SK-N-SH (cell line): ENCODE measurements around the gene LIG1. TPM values are rescaled to one million over a fixed set of nuclear protein-coding genes. Genes with fewer than 3 reads are reported as not detected.

Experiments
- CTCF ChIA-PET: fragments of 300-600, 350-600 bp; formaldehyde crosslinking; extraction: SDS; loops from one replicate; lab custom pipeline; 2021; lab: Yijun Ruan, JAX
- POLR2A ChIA-PET: fragments of 350-600 bp; sonication (Branson Sonifier 250); formaldehyde crosslinking; extraction: SDS; loops from one replicate; lab custom pipeline; 2020; ENCODE audit warnings: antibody characterized with exemption, inconsistent platforms; lab: Yijun Ruan, JAX
- DNase-seq: peaks from one replicate; pipeline ENCODE4 v3.0.0; 2012
- H2AFZ ChIP-seq: fragments of 200-600 bp; sonication (generic); 2 replicates; pipeline ENCODE4 v1.8.1; 2016; ENCODE audit warnings: antibody characterized with exemption, mild to moderate bottlenecking, low read depth
- H3F3A ChIP-seq: fragments of 200-600 bp; sonication (generic); replicated peaks from 2 replicates; pipeline ENCODE3; 2016; ENCODE audit warnings: antibody characterized with exemption, mild to moderate bottlenecking; ENCODE audit not compliant: insufficient read depth
- H3K27ac ChIP-seq, 2 experiments: fragments of 200-500 bp in 1 of 2; fragments of 200-600 bp in 1 of 2; sonication (Bioruptor generic) in 1 of 2; sonication (generic), shearing (Covaris generic) in 1 of 2; 2 replicates each; pipeline versions ENCODE4 v1.5.1 to v1.6.1; 2014 to 2016; ENCODE audit warnings: low read depth in 2 of 2, inconsistent platforms in 1 of 2, low read length in 1 of 2, mild to moderate bottlenecking in 1 of 2, mixed read lengths in 1 of 2
- H3K27me3 ChIP-seq: fragments of 200-600 bp; sonication (generic), shearing (Covaris generic); 2 replicates; pipeline ENCODE4 v1.6.1; 2016; ENCODE audit warnings: mixed run types; ENCODE audit not compliant: insufficient read depth
- H3K36me3 ChIP-seq, 2 experiments: fragments of 200-500 bp in 1 of 2; fragments of 200-600 bp in 1 of 2; sonication (Bioruptor generic) in 1 of 2; sonication (generic) in 1 of 2; replicated peaks in 1 of 2; 2 replicates each; pipeline versions ENCODE3 to v1.5.1; 2014 to 2016; ENCODE audit warnings: low read length in 1 of 2, mild to moderate bottlenecking in 1 of 2; ENCODE audit not compliant: insufficient read depth in 2 of 2, control insufficient read depth in 1 of 2
- H3K4me1 ChIP-seq, 2 experiments: fragments of 200-500 bp in 1 of 2; fragments of 200-600 bp in 1 of 2; sonication (Bioruptor generic) in 1 of 2; sonication (generic), shearing (Covaris generic) in 1 of 2; 2 replicates each; pipeline versions ENCODE4 v1.5.1 to v1.6.1; 2014 to 2016; ENCODE audit warnings: low read depth in 1 of 2, low read length in 1 of 2, mixed run types in 1 of 2; ENCODE audit not compliant: insufficient read depth in 2 of 2, control insufficient read depth in 1 of 2
- H3K4me2 ChIP-seq: fragments of 200-600 bp; sonication (generic), shearing (Covaris generic); 2 replicates; pipeline ENCODE4 v1.6.1; 2017; ENCODE audit warnings: mixed run types
- H3K4me3 ChIP-seq, 2 experiments: fragments of 200-500 bp in 1 of 2; fragments of 200-600 bp in 1 of 2; sonication (Bioruptor generic) in 1 of 2; sonication (generic), shearing (Covaris generic) in 1 of 2; 2 replicates each; pipeline versions ENCODE4 v1.5.1 to v1.8.1; 2014 to 2016; ENCODE audit warnings: low read depth in 2 of 2, inconsistent platforms in 1 of 2, low read length in 1 of 2, mild to moderate bottlenecking in 1 of 2, mixed read lengths in 1 of 2, moderate library complexity in 1 of 2
- H3K79me2 ChIP-seq: fragments of 200-600 bp; sonication (generic); 2 replicates; pipeline ENCODE4 v1.8.1; 2017; ENCODE audit warnings: mild to moderate bottlenecking; ENCODE audit not compliant: insufficient read depth
- H3K9ac ChIP-seq: fragments of 200-600 bp; sonication (generic); 2 replicates; pipeline ENCODE4 v1.6.1; 2017; ENCODE audit warnings: mixed run types
- H3K9me2 ChIP-seq: fragments of 200-600 bp; sonication (generic); 2 replicates; pipeline ENCODE4 v1.6.1; 2017; ENCODE audit warnings: mixed run types
- H3K9me3 ChIP-seq: fragments of 200-600 bp; sonication (generic); 2 replicates; pipeline ENCODE4 v1.6.1; 2017; ENCODE audit warnings: mixed run types, mild to moderate bottlenecking, moderate library complexity
- H4K20me1 ChIP-seq: fragments of 200-600 bp; sonication (generic); 2 replicates; pipeline ENCODE4 v1.6.1; 2017; ENCODE audit warnings: mild to moderate bottlenecking, mixed run types; ENCODE audit not compliant: insufficient read depth
- ELF1 ChIP-seq: IDR thresholded peaks from 2 replicates; pipeline ENCODE4 v1.4.0; 2012
- EP300 ChIP-seq, 2 experiments: IDR thresholded peaks; 2 replicates each; pipeline versions ENCODE4 v1.4.0 to v1.6.1; 2012; ENCODE audit warnings: borderline replicate concordance in 1 of 2, low read depth in 1 of 2, low read length in 1 of 2
- GABPA ChIP-seq: IDR thresholded peaks from 2 replicates; pipeline ENCODE4 v1.4.0; 2012; ENCODE audit warnings: low read depth, mild to moderate bottlenecking
- GATA2 ChIP-seq: sonication (generic); formaldehyde crosslinking; IDR thresholded peaks from 2 replicates; pipeline ENCODE4 v1.5.0; 2020; ENCODE audit warnings: mild to moderate bottlenecking, missing genetic modification reagents
- IRF3 ChIP-seq: fragments of 150-350 bp; IDR thresholded peaks from 2 replicates; pipeline ENCODE4 v1.6.1; 2016; ENCODE audit warnings: mild to moderate bottlenecking, low read depth, low read length
- JUND ChIP-seq: IDR thresholded peaks from 2 replicates; pipeline ENCODE4 v1.4.0; 2012
- MAX ChIP-seq: IDR thresholded peaks from 2 replicates; pipeline ENCODE4 v1.4.0; 2012; ENCODE audit warnings: low read depth
- MXI1 ChIP-seq: IDR thresholded peaks from 2 replicates; pipeline ENCODE4 v1.6.1; 2012; ENCODE audit warnings: mild to moderate bottlenecking, low read depth, low read length, improper control_type of control experiment
- NFIC ChIP-seq: IDR thresholded peaks from 2 replicates; pipeline ENCODE4 v1.4.0; 2012; ENCODE audit warnings: borderline replicate concordance
- NRF1 ChIP-seq: IDR thresholded peaks from 2 replicates; pipeline ENCODE4 v1.6.1; 2012; ENCODE audit warnings: low read depth, mild to moderate bottlenecking, low read length
- POLR2AphosphoS5 ChIP-seq: IDR thresholded peaks from 2 replicates; pipeline ENCODE4 v1.6.1; 2012; ENCODE audit warnings: low read depth, low read length
- RCOR1 ChIP-seq: fragments of 150-350 bp; IDR thresholded peaks from 2 replicates; pipeline ENCODE4 v1.6.1; 2017; ENCODE audit warnings: antibody characterized with exemption, low read length
- REST ChIP-seq: IDR thresholded peaks from 2 replicates; pipeline ENCODE4 v1.6.1; 2012; ENCODE audit warnings: mild to moderate bottlenecking, low read depth, low read length, moderate library complexity
- RXRA ChIP-seq: IDR thresholded peaks from 2 replicates; pipeline ENCODE4 v1.4.0; 2012; ENCODE audit warnings: low read depth, mild to moderate bottlenecking, borderline replicate concordance
- SIN3A ChIP-seq: IDR thresholded peaks from 2 replicates; pipeline ENCODE4 v1.6.1; 2012; ENCODE audit warnings: low read depth, mild to moderate bottlenecking, low read length, moderate library complexity, borderline replicate concordance
- WGBS: methylation state at CpG from one replicate; pipeline ENCODE4 v1.1.6; 2017; ENCODE audit warnings: low lambda C conversion rate; 5-methylcytosine and 5-hydroxymethylcytosine counted together
- polyA plus RNA-seq, 3 experiments: library from polyadenylated mRNA; depleted of rRNA; stranded (reverse); fragments of >200 nt; gene quantifications; 2 replicates each; pipeline ENCODE4 v1.2.3, GENCODE V29; 2012

The LIG1 gene
- polyA plus RNA-seq, 1 of the 3 experiments (the other 2 are of a cell fraction) = 53.0 TPM

- no peak overlapping the region for H3K27ac ChIP-seq
- no peaks in the 10 kb centered on the region for H4K20me1 ChIP-seq
- H3K9me3 ChIP-seq = peaks cover 5% of the 10 kb centered on the region; the same call in 1 of the 2 replicates
- H3K4me2 ChIP-seq = no peak overlapping the region
- no peak overlapping the region for H3K9ac ChIP-seq
- ChIA-PET CTCF (interaction anchor here (0.6 to 1.2 kb wide), 2 partner anchors 7 to 692 kb away, joined by 3 read pairs; no protein-coding TSS in a partner anchor), POLR2A (no interaction called here)
- no peak for DNase-seq
- TF ChIP-seq MXI1 (no peak), IRF3 (no peak), NFIC (no peak), JUND (no peak), POLR2AphosphoS5 (no peak), SIN3A (no peak), REST (no peak), NRF1 (no peak), RXRA (no peak), GATA2 (CRISPR knock-in tag) (no peak)
- peaks cover 0 to 7% of the 10 kb centered on the region in 2 experiments for H3K36me3 ChIP-seq
- WGBS = 94% methylated on average over 8 of the region's 8 CpGs
- no peak overlapping the region for H2AFZ ChIP-seq
- no peaks in the 10 kb centered on the region for H3K9me2 ChIP-seq
- H3K4me3 ChIP-seq = no peak overlapping the region
- H3K79me2 ChIP-seq = no peaks in the 10 kb centered on the region
- peaks cover 5% of the 10 kb centered on the region for H3F3A ChIP-seq
- H3K27me3 ChIP-seq = no peaks in the 10 kb centered on the region
- no peaks in the 10 kb centered on the region for H3K4me1 ChIP-seq
These were observed 16.4 kb upstream of the LIG1 start for GRCh38 chr19:48186541-48186991.

- 92% methylated on average over 5 of the region's 5 CpGs for WGBS
- H3K79me2 ChIP-seq = no peaks in the 10 kb centered on the region
- no peak overlapping the region for H3K4me2 ChIP-seq
- no peaks in the 10 kb centered on the region for H3K27me3 ChIP-seq
- H3K9me3 ChIP-seq = peaks cover 8% of the 10 kb centered on the region; the same call in 1 of the 2 replicates
- peaks cover 5% of the 10 kb centered on the region for H3F3A ChIP-seq
- H3K4me1 ChIP-seq = no peaks in the 10 kb centered on the region
- ChIA-PET POLR2A (no interaction called here), CTCF (interaction anchor here (1.2 kb wide), 1 partner anchor 8 kb away, joined by 3 read pairs; no protein-coding TSS in a partner anchor)
- no peak overlapping the region for H2AFZ ChIP-seq
- H3K27ac ChIP-seq = no peak overlapping the region
- no peak overlapping the region for H3K9ac ChIP-seq
- no peak overlapping the region for H3K4me3 ChIP-seq
- no peak for TF ChIP-seq ELF1
- no peak for TF ChIP-seq RCOR1
- TF ChIP-seq JUND = no peak
- no peak for TF ChIP-seq GABPA
- no peak for TF ChIP-seq NFIC
- no peak for TF ChIP-seq MAX
- no peak for TF ChIP-seq IRF3
- TF ChIP-seq EP300 (IDR thresholded peaks at IDR 0.05; ENCODE audit: borderline replicate concordance in 1 of 2, low read depth in 1 of 2, low read length in 1 of 2) = no peak
- TF ChIP-seq MXI1 = no peak
- peaks cover 0 to 12% of the 10 kb centered on the region in 2 experiments for H3K36me3 ChIP-seq
- H3K9me2 ChIP-seq = no peaks in the 10 kb centered on the region
- no peaks in the 10 kb centered on the region for H4K20me1 ChIP-seq
- DNase-seq = no peak
These were observed 15.9 kb upstream of the LIG1 start for GRCh38 chr19:48186015-48186414.
